K562 (cell line): ENCODE data around the gene MON2. TPM values are rescaled to one million over a fixed set of nuclear protein-coding genes. Genes with fewer than 3 reads are reported as not detected.

Experiments
- ADNP ChIP-seq: fragments of 200-800 bp; sonication (Bioruptor generic); IDR thresholded peaks from 2 replicates; pipeline ENCODE4 v1.6.1; 2016; ENCODE audit warnings: missing genetic modification characterization, missing compliant biosample characterization
- ASH1L ChIP-seq: fragments of 450-650 bp; IDR thresholded peaks from 2 replicates; pipeline ENCODE4 v1.6.1; 2018; ENCODE audit warnings: borderline replicate concordance, mild to moderate bottlenecking, low read depth; ENCODE audit not compliant: partially characterized antibody
- CEBPB ChIP-seq: fragments of 450-650 bp; IDR thresholded peaks from 2 replicates; pipeline ENCODE4 v1.6.1; 2016; ENCODE audit warnings: missing genetic modification characterization, missing compliant biosample characterization
- CHCHD3 ChIP-seq: fragments of 250-450 bp; sonication (Bioruptor Pico); IDR thresholded peaks from 2 replicates; pipeline ENCODE4 v2.1.2; 2022; ENCODE audit warnings: mild to moderate bottlenecking
- CREB3 ChIP-seq: fragments of 450-650 bp; conservative IDR thresholded peaks from 2 replicates; pipeline ENCODE4 v1.6.1; 2016; ENCODE audit warnings: missing genetic modification characterization, low read depth, mild to moderate bottlenecking, missing compliant biosample characterization, moderate library complexity
- CSDE1 ChIP-seq, 2 experiments: fragments of 450-650 bp; IDR thresholded peaks; 2 replicates each; pipeline ENCODE4 v1.6.1; 2016; ENCODE audit warnings: mild to moderate bottlenecking in 1 of 2
- FOXK1 ChIP-seq: sonication (generic); formaldehyde crosslinking; IDR thresholded peaks from 2 replicates; pipeline ENCODE4 v1.8.0; 2022; ENCODE audit warnings: missing genetic modification reagents, mild to moderate bottlenecking, borderline replicate concordance
- HDAC6 ChIP-seq: IDR thresholded peaks from 2 replicates; pipeline ENCODE4 v1.6.1; 2012; ENCODE audit warnings: low read depth, mild to moderate bottlenecking, control low read depth, inconsistent platforms, low read length, moderate library complexity
- HLTF ChIP-seq: fragments of 450-650 bp; IDR thresholded peaks from 2 replicates; pipeline ENCODE4 v1.6.1; 2016
- MCM5 ChIP-seq: fragments of 450-650 bp; IDR thresholded peaks from 2 replicates; pipeline ENCODE4 v1.6.1; 2016; ENCODE audit warnings: low read depth
- RBM22 ChIP-seq: fragments of 200-400 bp; formaldehyde crosslinking; IDR thresholded peaks from 2 replicates; pipeline ENCODE4 v1.6.1; 2018; ENCODE audit warnings: low read length, low read depth; ENCODE audit not compliant: poor library complexity, severe bottlenecking
- SMARCA5 ChIP-seq: fragments of 450-650 bp; IDR thresholded peaks from 2 replicates; pipeline ENCODE4 v1.6.1; 2016
- STAT5B ChIP-seq: fragments of 250-450 bp; sonication (Bioruptor Pico); IDR thresholded peaks from 2 replicates; pipeline ENCODE4 v1.8.0; 2021; ENCODE audit warnings: mild to moderate bottlenecking, inconsistent platforms
- UBTF ChIP-seq, 2 experiments: IDR thresholded peaks; 2 replicates each; pipeline ENCODE4 v1.6.1; 2012; ENCODE audit warnings: improper control_type of control experiment in 2 of 2, low read depth in 2 of 2, low read length in 2 of 2, borderline replicate concordance in 1 of 2
- ZNF232 ChIP-seq: sonication (generic); formaldehyde crosslinking; IDR thresholded peaks from 2 replicates; pipeline ENCODE4 v1.8.0; 2022; ENCODE audit warnings: mild to moderate bottlenecking, missing genetic modification reagents
- ZNF253 ChIP-seq: fragments of 250-450 bp; sonication (Bioruptor Pico); conservative IDR thresholded peaks from 2 replicates; pipeline ENCODE4 v1.6.1; 2021; ENCODE audit warnings: mild to moderate bottlenecking
- ZNF384 ChIP-seq: IDR thresholded peaks from 2 replicates; pipeline ENCODE4 v1.6.1; 2012; ENCODE audit warnings: low read depth, low read length, improper control_type of control experiment
- polyA plus RNA-seq, 8 experiments: library from polyadenylated mRNA; depleted of rRNA in 4 of 8; stranded (reverse) in 5 of 8; unstranded in 3 of 8; fragments of >200 nt; fragmentation: Nextera tagmentation in 2 of 8; fragmentation: Illumina TruSeq in 1 of 8; extraction: Ambion mirVana in 2 of 8; extraction: Trizol in 1 of 8; gene quantifications; 2 replicates each; pipeline versions ENCODE4 v1.2.1 to v1.2.3, GENCODE V29; 2011 to 2014; ENCODE audit warnings: inconsistent platforms in 1 of 8, missing spikeins in 1 of 8
- total RNA-seq, 7 experiments: library from RNA; depleted of rRNA in 6 of 7; stranded (reverse); fragments of >200 nt in 6 of 7; fragmentation: Illumina TruSeq in 2 of 7; extraction: Trizol in 2 of 7; gene quantifications; 2 replicates each; pipeline versions ENCODE4 v1.2.1 to v1.2.3, GENCODE V29; 2011 to 2021; ENCODE audit warnings: low replicate concordance in 1 of 7
- TF ChIP-seq, protein P1 (sequence below): fragments of 450-650 bp; formaldehyde crosslinking; conservative IDR thresholded peaks from 2 replicates; pipeline ENCODE4 v1.4.0; 2022; ENCODE audit warnings: mild to moderate bottlenecking, missing genetic modification characterization
- TF ChIP-seq, protein P2 (sequence below): fragments of 250-450 bp; sonication (Bioruptor Pico); IDR thresholded peaks from 2 replicates; pipeline ENCODE4 v1.5.0; 2021
- TF ChIP-seq, protein P3 (sequence below): fragments of 250-450 bp; sonication (Bioruptor Pico); IDR thresholded peaks from 2 replicates; pipeline ENCODE4 v1.5.0; 2020; ENCODE audit warnings: mild to moderate bottlenecking, borderline replicate concordance

MON2 gene
- total and polyA plus RNA-seq, 9 of the 15 experiments (the other 6 are each of a cell fraction or from before 2014, with no cell fraction given): 3.6 to 31.6 (median 16.8) TPM

GRCh38 chr12:62602255-62603060 lies 135.8 kb downstream of the MON2 start (continued):
- peak in 1 of 2 experiments; percentile 89; a peak in 2 of 4 replicates for TF ChIP-seq CSDE1 (IDR thresholded peaks at IDR 0.05)
- TF ChIP-seq ZNF253 (CRISPR knock-in tag): no peak
- TF ChIP-seq, protein P1, sequence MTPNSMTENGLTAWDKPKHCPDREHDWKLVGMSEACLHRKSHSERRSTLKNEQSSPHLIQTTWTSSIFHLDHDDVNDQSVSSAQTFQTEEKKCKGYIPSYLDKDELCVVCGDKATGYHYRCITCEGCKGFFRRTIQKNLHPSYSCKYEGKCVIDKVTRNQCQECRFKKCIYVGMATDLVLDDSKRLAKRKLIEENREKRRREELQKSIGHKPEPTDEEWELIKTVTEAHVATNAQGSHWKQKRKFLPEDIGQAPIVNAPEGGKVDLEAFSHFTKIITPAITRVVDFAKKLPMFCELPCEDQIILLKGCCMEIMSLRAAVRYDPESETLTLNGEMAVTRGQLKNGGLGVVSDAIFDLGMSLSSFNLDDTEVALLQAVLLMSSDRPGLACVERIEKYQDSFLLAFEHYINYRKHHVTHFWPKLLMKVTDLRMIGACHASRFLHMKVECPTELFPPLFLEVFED: 0 out of 2 replicates have a peak, but pooled peaks have one; percentile 33
- TF ChIP-seq HLTF: no peak
- TF ChIP-seq CEBPB: 0 out of 2 replicates have a peak, but pooled peaks have one; percentile 14
- TF ChIP-seq, protein P2, sequence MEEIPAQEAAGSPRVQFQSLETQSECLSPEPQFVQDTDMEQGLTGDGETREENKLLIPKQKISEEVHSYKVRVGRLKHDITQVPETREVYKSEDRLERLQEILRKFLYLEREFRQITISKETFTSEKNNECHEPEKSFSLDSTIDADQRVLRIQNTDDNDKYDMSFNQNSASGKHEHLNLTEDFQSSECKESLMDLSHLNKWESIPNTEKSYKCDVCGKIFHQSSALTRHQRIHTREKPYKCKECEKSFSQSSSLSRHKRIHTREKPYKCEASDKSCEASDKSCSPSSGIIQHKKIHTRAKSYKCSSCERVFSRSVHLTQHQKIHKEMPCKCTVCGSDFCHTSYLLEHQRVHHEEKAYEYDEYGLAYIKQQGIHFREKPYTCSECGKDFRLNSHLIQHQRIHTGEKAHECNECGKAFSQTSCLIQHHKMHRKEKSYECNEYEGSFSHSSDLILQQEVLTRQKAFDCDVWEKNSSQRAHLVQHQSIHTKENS (CRISPR knock-in tag): no peak
- peak; percentile 97 for TF ChIP-seq FOXK1 (CRISPR knock-in tag)
- TF ChIP-seq CHCHD3 (CRISPR knock-in tag): 0 out of 2 replicates have a peak, but pooled peaks have one; percentile 9
- no peak for TF ChIP-seq ZNF384
- no peak for TF ChIP-seq SMARCA5
- peak; percentile 90 for TF ChIP-seq ZNF232 (CRISPR knock-in tag)
- no peak for TF ChIP-seq STAT5B (CRISPR knock-in tag)
- TF ChIP-seq CREB3 (tag): peak; percentile 90
- TF ChIP-seq MCM5: no peak
- peak; percentile 61 to 71; a peak in 3 of 4 replicates for TF ChIP-seq UBTF (IDR thresholded peaks at IDR 0.05; ENCODE audit: borderline replicate concordance in 1 of 2, low read depth in 2 of 2, low read length in 2 of 2)
- TF ChIP-seq HDAC6: no peak
- peak; percentile 31 for TF ChIP-seq RBM22
- TF ChIP-seq, protein P3, sequence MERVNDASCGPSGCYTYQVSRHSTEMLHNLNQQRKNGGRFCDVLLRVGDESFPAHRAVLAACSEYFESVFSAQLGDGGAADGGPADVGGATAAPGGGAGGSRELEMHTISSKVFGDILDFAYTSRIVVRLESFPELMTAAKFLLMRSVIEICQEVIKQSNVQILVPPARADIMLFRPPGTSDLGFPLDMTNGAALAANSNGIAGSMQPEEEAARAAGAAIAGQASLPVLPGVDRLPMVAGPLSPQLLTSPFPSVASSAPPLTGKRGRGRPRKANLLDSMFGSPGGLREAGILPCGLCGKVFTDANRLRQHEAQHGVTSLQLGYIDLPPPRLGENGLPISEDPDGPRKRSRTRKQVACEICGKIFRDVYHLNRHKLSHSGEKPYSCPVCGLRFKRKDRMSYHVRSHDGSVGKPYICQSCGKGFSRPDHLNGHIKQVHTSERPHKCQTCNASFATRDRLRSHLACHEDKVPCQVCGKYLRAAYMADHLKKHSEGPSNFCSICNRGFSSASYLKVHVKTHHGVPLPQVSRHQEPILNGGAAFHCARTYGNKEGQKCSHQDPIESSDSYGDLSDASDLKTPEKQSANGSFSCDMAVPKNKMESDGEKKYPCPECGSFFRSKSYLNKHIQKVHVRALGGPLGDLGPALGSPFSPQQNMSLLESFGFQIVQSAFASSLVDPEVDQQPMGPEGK (CRISPR knock-in tag): peak; percentile 88; the same call in 1 of the 2 replicates
- TF ChIP-seq ASH1L: peak; percentile 35
- no peak for TF ChIP-seq ADNP
